H1 (cell line): ENCODE measurements around the gene TRAPPC2. TPM values are rescaled to one million over a fixed set of nuclear protein-coding genes. Genes with fewer than 3 reads are reported as not detected.

Experiments used
- CTCF ChIA-PET: fragments of 300-600 bp; sonication (Branson Sonifier 250); formaldehyde crosslinking; loops from one replicate; lab custom pipeline; 2021; ENCODE audit not compliant: partially characterized antibody; lab: Charles Lee
- POLR2A ChIA-PET: fragments of 300-600 bp; sonication (Branson Sonifier 250); formaldehyde crosslinking; loops from one replicate; lab custom pipeline; 2021; ENCODE audit warnings: inconsistent platforms; ENCODE audit not compliant: partially characterized antibody; lab: Charles Lee
- DNase-seq, 2 experiments: peaks; one replicate each; pipeline versions ENCODE4 v3.0.0 to v3.0.0-alpha.2; 2010 to 2022; ENCODE audit warnings: low spot score in 2 of 2, low read depth in 1 of 2, mixed read lengths in 1 of 2
- FAIRE-seq: peaks from 2 replicates; lab custom pipeline; 2011; peaks lifted over from hg19 to GRCh38; lab: Jason Lieb, UNC
- H2AFZ ChIP-seq: 2 replicates; pipeline ENCODE4 v1.8.1; 2012; ENCODE audit warnings: low read length, inconsistent platforms
- H2AK5ac ChIP-seq: 2 replicates; pipeline ENCODE4 v1.6.1; 2013; ENCODE audit warnings: low read depth, low read length
- H2BK120ac ChIP-seq: replicated peaks from 2 replicates; pipeline ENCODE3; 2013; ENCODE audit warnings: low read depth, low read length, inconsistent platforms
- H2BK12ac ChIP-seq: 2 replicates; pipeline ENCODE4 v1.6.1; 2013; ENCODE audit warnings: low read depth, low read length
- H2BK15ac ChIP-seq: 2 replicates; pipeline ENCODE4 v1.6.1; 2013; ENCODE audit warnings: low read length
- H2BK20ac ChIP-seq: 2 replicates; pipeline ENCODE4 v1.6.1; 2013; ENCODE audit warnings: low read length
- H2BK5ac ChIP-seq: 2 replicates; pipeline ENCODE4 v1.6.1; 2013; ENCODE audit warnings: low read depth, low read length
- H3K14ac ChIP-seq: 2 replicates; pipeline ENCODE4 v1.6.1; 2013; ENCODE audit warnings: inconsistent platforms; ENCODE audit not compliant: insufficient read length
- H3K18ac ChIP-seq: 2 replicates; pipeline ENCODE4 v1.6.1; 2013; ENCODE audit warnings: low read length; ENCODE audit errors: extremely low read depth
- H3K23ac ChIP-seq: 2 replicates; pipeline ENCODE4 v1.6.1; 2013; ENCODE audit warnings: inconsistent platforms; ENCODE audit not compliant: insufficient read length
- H3K23me2 ChIP-seq: 2 replicates; pipeline ENCODE4 v1.6.1; 2013; ENCODE audit warnings: low read depth, low read length
- H3K27ac ChIP-seq: 2 replicates; pipeline ENCODE4 v1.6.1; 2011; ENCODE audit warnings: low read depth, low read length, inconsistent platforms
- H3K27me3 ChIP-seq, 4 experiments: replicated peaks in 1 of 4; 1 replicate in 1 of 4; 2 replicates in 3 of 4; pipeline versions ENCODE4 v1.6.1 to v1.8.1; 2011 to 2013; ENCODE audit warnings: low read length in 3 of 4, mild to moderate bottlenecking in 3 of 4, inconsistent platforms in 2 of 4, mixed read lengths in 2 of 4, moderate library complexity in 1 of 4; ENCODE audit not compliant: control insufficient read depth in 3 of 4, insufficient read depth in 3 of 4; ENCODE audit errors: extremely low read depth in 1 of 4
- H3K36me3 ChIP-seq, 4 experiments: 2 replicates each; pipeline versions ENCODE4 v1.6.1 to v1.8.1; 2011 to 2013; ENCODE audit warnings: mild to moderate bottlenecking in 4 of 4, low read length in 3 of 4, moderate library complexity in 2 of 4, control low read depth in 1 of 4, inconsistent platforms in 1 of 4; ENCODE audit not compliant: insufficient read depth in 4 of 4, control insufficient read depth in 2 of 4
- H3K4ac ChIP-seq: replicated peaks from 2 replicates; pipeline ENCODE3; 2013; ENCODE audit warnings: low read length, low read depth, mixed read lengths, inconsistent platforms; ENCODE audit not compliant: insufficient read length
- H3K4me1 ChIP-seq, 4 experiments: replicated peaks in 1 of 4; 1 replicate in 1 of 4; 2 replicates in 3 of 4; pipeline versions ENCODE4 v1.6.1 to v1.8.1; 2011 to 2013; ENCODE audit warnings: low read length in 3 of 4, inconsistent platforms in 2 of 4, mixed read lengths in 1 of 4; ENCODE audit not compliant: insufficient read depth in 4 of 4, control insufficient read depth in 3 of 4
- H3K4me2 ChIP-seq, 2 experiments: 2 replicates each; pipeline versions ENCODE4 v1.6.1 to v1.8.1; 2011 to 2013; ENCODE audit warnings: low read depth in 2 of 2, low read length in 2 of 2, control low read depth in 1 of 2, inconsistent platforms in 1 of 2, mild to moderate bottlenecking in 1 of 2; ENCODE audit not compliant: insufficient read depth in 1 of 2
- H3K4me3 ChIP-seq, 4 experiments: fragments of 200-600, 300-600 bp in 1 of 4; sonication (generic), shearing (Covaris generic), sonication (Bioruptor Twin) in 1 of 4; 2 replicates each; pipeline versions ENCODE4 v1.5.1 to v1.8.1; 2011 to 2016; ENCODE audit warnings: low read length in 4 of 4, low read depth in 3 of 4, control low read depth in 2 of 4, inconsistent platforms in 2 of 4, mild to moderate bottlenecking in 2 of 4, mixed read lengths in 1 of 4, moderate library complexity in 1 of 4; ENCODE audit not compliant: insufficient read depth in 2 of 4; ENCODE audit errors: extremely low read depth in 1 of 4
- H3K56ac ChIP-seq: replicated peaks from 2 replicates; pipeline ENCODE3; 2013; ENCODE audit warnings: low read depth, mild to moderate bottlenecking, mixed read lengths, low read length, inconsistent platforms; ENCODE audit not compliant: insufficient read length
- H3K79me1 ChIP-seq: 2 replicates; pipeline ENCODE4 v1.6.1; 2013; ENCODE audit warnings: low read depth, low read length, control low read depth
- H3K79me2 ChIP-seq, 2 experiments: 2 replicates each; pipeline versions ENCODE4 v1.6.1 to v1.8.1; 2012 to 2013; ENCODE audit warnings: low read length in 2 of 2, mild to moderate bottlenecking in 2 of 2, inconsistent platforms in 1 of 2; ENCODE audit not compliant: insufficient read depth in 2 of 2, control insufficient read depth in 1 of 2
- H3K9ac ChIP-seq, 4 experiments: replicated peaks in 1 of 4; 1 replicate in 1 of 4; 2 replicates in 3 of 4; pipeline versions ENCODE4 v1.6.1 to v1.8.1; 2011 to 2013; ENCODE audit warnings: low read depth in 3 of 4, low read length in 3 of 4, control low read depth in 2 of 4, mild to moderate bottlenecking in 2 of 4, moderate library complexity in 2 of 4, inconsistent platforms in 1 of 4; ENCODE audit errors: extremely low read depth in 1 of 4
- H3K9me3 ChIP-seq, 2 experiments: 2 replicates each; pipeline versions ENCODE4 v1.6.1 to v1.8.1; 2012 to 2013; ENCODE audit warnings: mild to moderate bottlenecking in 2 of 2, moderate library complexity in 2 of 2, control low read depth in 1 of 2, inconsistent platforms in 1 of 2, low read depth in 1 of 2, low read length in 1 of 2, mixed read lengths in 1 of 2; ENCODE audit not compliant: insufficient read depth in 2 of 2
- H4K20me1 ChIP-seq, 2 experiments: replicated peaks in 1 of 2; 2 replicates each; pipeline versions ENCODE3 to v1.8.1; 2011 to 2013; ENCODE audit warnings: inconsistent platforms in 2 of 2, low read length in 2 of 2, mild to moderate bottlenecking in 1 of 2; ENCODE audit not compliant: insufficient read depth in 2 of 2, control insufficient read depth in 1 of 2
- H4K5ac ChIP-seq: 2 replicates; pipeline ENCODE4 v1.6.1; 2013; ENCODE audit warnings: low read length, low read depth, mixed read lengths, inconsistent platforms; ENCODE audit not compliant: insufficient read length
- H4K8ac ChIP-seq: 2 replicates; pipeline ENCODE4 v1.8.0; 2013; ENCODE audit warnings: mild to moderate bottlenecking, moderate library complexity, low read length, inconsistent platforms; ENCODE audit not compliant: insufficient read depth; ENCODE audit errors: extremely low read depth
- H4K91ac ChIP-seq: replicated peaks from 2 replicates; pipeline ENCODE3; 2013; ENCODE audit warnings: low read length, mixed read lengths, inconsistent platforms; ENCODE audit not compliant: insufficient read length
- CBX8 ChIP-seq: fragments of 300-800, 300-1000 bp; sonication (generic); IDR thresholded peaks from 2 replicates; pipeline ENCODE4 v1.7.1; 2016; ENCODE audit warnings: low read depth, low read length, borderline replicate concordance
- CHD1 ChIP-seq: IDR thresholded peaks from 2 replicates; pipeline ENCODE4 v1.6.1; 2012; ENCODE audit warnings: low read depth, low read length, improper control_type of control experiment
- GTF2F1 ChIP-seq: IDR thresholded peaks from 2 replicates; pipeline ENCODE4 v1.6.1; 2012; ENCODE audit warnings: low read depth, low read length, improper control_type of control experiment, borderline replicate concordance
- HDAC2 ChIP-seq, 2 experiments: fragments of 300-600 bp in 1 of 2; sonication (generic) in 1 of 2; IDR thresholded peaks; 2 replicates each; pipeline ENCODE4 v1.6.1; 2011 to 2012; ENCODE audit warnings: low read depth in 2 of 2, low read length in 2 of 2, mild to moderate bottlenecking in 2 of 2, moderate library complexity in 2 of 2, borderline replicate concordance in 1 of 2, inconsistent platforms in 1 of 2
- JUND ChIP-seq: IDR thresholded peaks from 2 replicates; pipeline ENCODE4 v1.6.1; 2011; ENCODE audit warnings: mild to moderate bottlenecking, improper control_type of control experiment, low read length
- KDM4A ChIP-seq: IDR thresholded peaks from one replicate; pipeline ENCODE4 v1.7.1; 2012; ENCODE audit warnings: low read depth, mild to moderate bottlenecking, moderate library complexity, low read length, inconsistent platforms; ENCODE audit not compliant: severe bottlenecking
- KDM5A ChIP-seq: fragments of 200-600 bp; IDR thresholded peaks from 2 replicates; pipeline ENCODE4 v1.7.1; 2012; ENCODE audit warnings: mild to moderate bottlenecking, low read length, inconsistent platforms, mixed read lengths
- NANOG ChIP-seq: IDR thresholded peaks from 2 replicates; pipeline ENCODE4 v1.6.1; 2011; ENCODE audit warnings: low read length, low read depth, mild to moderate bottlenecking, inconsistent platforms; ENCODE audit not compliant: insufficient read depth, poor library complexity, severe bottlenecking
- NRF1 ChIP-seq: IDR thresholded peaks from 2 replicates; pipeline ENCODE4 v1.6.1; 2011; ENCODE audit warnings: mild to moderate bottlenecking, low read depth, low read length, improper control_type of control experiment
- SIRT6 ChIP-seq: IDR thresholded peaks from one replicate; pipeline ENCODE4 v1.7.1; 2012; ENCODE audit warnings: low read length, inconsistent platforms
- SP1 ChIP-seq: IDR thresholded peaks from 2 replicates; pipeline ENCODE4 v1.6.1; 2011; ENCODE audit warnings: low read depth, low read length
- SRF ChIP-seq: IDR thresholded peaks from 2 replicates; pipeline ENCODE4 v1.6.1; 2011; ENCODE audit warnings: mild to moderate bottlenecking, low read depth, low read length, moderate library complexity
- TBP ChIP-seq: IDR thresholded peaks from 2 replicates; pipeline ENCODE4 v1.6.1; 2011; ENCODE audit warnings: low read depth, low read length, improper control_type of control experiment
- ZNF274 ChIP-seq: IDR thresholded peaks from 2 replicates; pipeline ENCODE4 v1.7.0; 2012; ENCODE audit warnings: low read length, borderline replicate concordance; ENCODE audit errors: extremely low read depth
- WGBS, 2 experiments: shearing (Covaris generic) in 1 of 2; methylation state at CpG; one replicate each; pipeline versions ENCODE4 v1.1.6 to v1.1.7; 2013 to 2015; ENCODE audit warnings: low lambda C conversion rate in 2 of 2, mixed read lengths in 2 of 2, inconsistent platforms in 1 of 2, low coverage in 1 of 2, missing lambda C conversion rate in 1 of 2; ENCODE audit not compliant: insufficient replicate concordance in 2 of 2, insufficient coverage in 1 of 2, insufficient read length in 1 of 2; ENCODE audit errors: extremely low coverage in 1 of 2, missing lambda C conversion rate in 1 of 2; 5-methylcytosine and 5-hydroxymethylcytosine counted together
- polyA plus RNA-seq, 7 experiments: library from polyadenylated mRNA; depleted of rRNA in 3 of 7; stranded (reverse) in 5 of 7; unstranded in 2 of 7; fragments of >200 nt in 5 of 7; fragments of 200-250 nt in 2 of 7; gene quantifications; 1 replicate in 5 of 7; 2 replicates in 1 of 7; 4 replicates in 1 of 7; pipeline versions ENCODE4 v1.2.1 to v1.2.3, GENCODE V29; 2011 to 2013; ENCODE audit warnings: missing spikeins in 2 of 7, mixed read lengths in 2 of 7
- total RNA-seq: library from RNA; stranded (reverse); fragmentation: NEBNext Ultra II Directional; extraction: Animal tissue kit (Norgen Biotek cat#: 25700); gene quantifications from 2 replicates; pipeline ENCODE4 v1.2.1, GENCODE V29; 2021
- TF ChIP-seq, protein P1 (sequence below): IDR thresholded peaks from 2 replicates; pipeline ENCODE4 v1.6.1; 2011; ENCODE audit warnings: low read depth, mild to moderate bottlenecking, low read length; ENCODE audit not compliant: insufficient read depth

Gene TRAPPC2
- total and polyA plus RNA-seq, 2 of the 8 experiments (the other 6 are each of a cell fraction or from before 2014, with no cell fraction given) = 6.7 to 10.8 TPM

GRCh38 chrX:13681595-13681994 is 52.8 kb downstream of the TRAPPC2 start:
- whole genome bisulfite sequencing, 2 experiments = 83% methylated on average over 5 of the region's 7 CpGs; no CpG with 5 or more reads in 1 of the 2 experiments
- Histone ChIP-seq H2BK20ac (no peak overlapping the region), H3K79me2 (no peaks in the 10 kb centered on the region), H3K56ac (no peak overlapping the region), H3K18ac (no peak overlapping the region), H2BK5ac (no peak overlapping the region), H4K20me1 (no peaks in the 10 kb centered on the region), H2AK5ac (no peak overlapping the region), H3K4me3 (no peak overlapping the region), H3K9ac (no peak overlapping the region), H3K27ac (no peak overlapping the region), H4K8ac (no peak overlapping the region), H4K91ac (no peak overlapping the region), H2BK120ac (no peak overlapping the region), H3K36me3 (no peaks in the 10 kb centered on the region), H3K79me1 (no peaks in the 10 kb centered on the region), H3K4ac (no peak overlapping the region), H3K14ac (no peak overlapping the region), H3K4me2 (no peak overlapping the region), H3K27me3 (no peaks in the 10 kb centered on the region), H3K23me2 (no peaks in the 10 kb centered on the region), H3K9me3 (no peaks in the 10 kb centered on the region), H3K4me1 (no peaks in the 10 kb centered on the region), H3K23ac (no peak overlapping the region), H2BK15ac (no peak overlapping the region), H2AFZ (no peak overlapping the region), H2BK12ac (no peak overlapping the region), H4K5ac (no peak overlapping the region)
- DNase-seq (no peak), FAIRE-seq (no peak)
- ChIA-PET POLR2A (no interaction called here), CTCF (no interaction called here)
- TF ChIP-seq ZNF274 (no peak), SRF (no peak), SP1 (no peak), NANOG (no peak), CHD1 (no peak), TBP (no peak), KDM5A (no peak), CBX8 (no peak), HDAC2 (IDR thresholded peaks at IDR 0.05; ENCODE audit: borderline replicate concordance in 1 of 2, low read depth in 2 of 2, low read length in 2 of 2) (no peak), KDM4A (no peak), GTF2F1 (no peak), SIRT6 (no peak), NRF1 (no peak), JUND (no peak)
- TF ChIP-seq, protein P1, sequence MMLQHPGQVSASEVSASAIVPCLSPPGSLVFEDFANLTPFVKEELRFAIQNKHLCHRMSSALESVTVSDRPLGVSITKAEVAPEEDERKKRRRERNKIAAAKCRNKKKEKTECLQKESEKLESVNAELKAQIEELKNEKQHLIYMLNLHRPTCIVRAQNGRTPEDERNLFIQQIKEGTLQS = no peak
